Measurements from ENCODE around the gene NEK9.

Gene NEK9

GRCh38 chr14:75134644-75135043 is 7.8 kb upstream of the NEK9 start:
- Histone ChIP-seq H3K36me3 (ENCODE audit: insufficient read depth, low read length) (peaks cover 34% of the 10 kb centered on the region), H3K4me2 (ENCODE audit: low read length) (no peak overlapping the region), H4K20me1 (ENCODE audit: insufficient read depth, low read length) (no peaks in the 10 kb centered on the region), H2AFZ (ENCODE audit: low read length) (no peak overlapping the region), H3K79me2 (ENCODE audit: insufficient read depth, low read length) (0 out of 2 replicates have a peak, but pooled peaks cover 7% of the 10 kb centered on the region), H3K27me3 (ENCODE audit: insufficient read depth, low read length) (no peaks in the 10 kb centered on the region), H3K9me3 (ENCODE audit: low read length) (no peaks in the 10 kb centered on the region), H3F3A (ENCODE audit: insufficient read depth, low read length) (no peaks in the 10 kb centered on the region), H3K9me2 (ENCODE audit: low read depth, low read length) (no peaks in the 10 kb centered on the region), H3K4me1 (ENCODE audit: insufficient read depth, low read length, severe bottlenecking) (peaks cover 14% of the 10 kb centered on the region), H3K9ac (ENCODE audit: low read length) (no peak overlapping the region), H3K4me3 (ENCODE audit: low read depth, low read length, poor library complexity, severe bottlenecking) (no peak overlapping the region), H3K27ac (ENCODE audit: low read depth, low read length, poor library complexity, severe bottlenecking) (no peak overlapping the region)
- TF ChIP-seq CTCF (IDR thresholded peaks at IDR 0.05; ENCODE audit: low read length) (no peak), EZH2 (IDR thresholded peaks at IDR 0.05; ENCODE audit: borderline replicate concordance, low read length) (no peak)

GRCh38 chr14:75133597-75133996 is 6.7 kb upstream of the NEK9 start:
- Histone ChIP-seq H4K20me1 (ENCODE audit: insufficient read depth, low read length) (no peaks in the 10 kb centered on the region), H3K36me3 (ENCODE audit: insufficient read depth, low read length) (peaks cover 34% of the 10 kb centered on the region), H3K79me2 (ENCODE audit: insufficient read depth, low read length) (peaks cover 8% of the 10 kb centered on the region; the same call in 1 of the 2 replicates), H3K4me1 (ENCODE audit: insufficient read depth, low read length, severe bottlenecking) (peaks cover 11% of the 10 kb centered on the region), H3F3A (ENCODE audit: insufficient read depth, low read length) (no peaks in the 10 kb centered on the region), H3K4me3 (ENCODE audit: low read depth, low read length, poor library complexity, severe bottlenecking) (no peak overlapping the region), H2AFZ (ENCODE audit: low read length) (no peak overlapping the region), H3K27me3 (ENCODE audit: insufficient read depth, low read length) (no peaks in the 10 kb centered on the region), H3K27ac (ENCODE audit: low read depth, low read length, poor library complexity, severe bottlenecking) (no peak overlapping the region), H3K9me3 (ENCODE audit: low read length) (no peaks in the 10 kb centered on the region), H3K4me2 (ENCODE audit: low read length) (no peak overlapping the region), H3K9me2 (ENCODE audit: low read depth, low read length) (no peaks in the 10 kb centered on the region), H3K9ac (ENCODE audit: low read length) (no peak overlapping the region)
- no peak for TF ChIP-seq CTCF (IDR thresholded peaks at IDR 0.05; ENCODE audit: low read length)
- TF ChIP-seq EZH2 (IDR thresholded peaks at IDR 0.05; ENCODE audit: borderline replicate concordance, low read length) = no peak

GRCh38 chr14:75132382-75133086 is 5.7 kb upstream of the NEK9 start:
- no peaks in the 10 kb centered on the region for H4K20me1 ChIP-seq (ENCODE audit: insufficient read depth, low read length)
- H3K79me2 ChIP-seq (ENCODE audit: insufficient read depth, low read length) = peaks cover 15% of the 10 kb centered on the region
- H3K36me3 ChIP-seq (ENCODE audit: insufficient read depth, low read length) = peaks cover 28% of the 10 kb centered on the region
- TF ChIP-seq CTCF (IDR thresholded peaks at IDR 0.05; ENCODE audit: low read length) (peak; percentile 77), EZH2 (IDR thresholded peaks at IDR 0.05; ENCODE audit: borderline replicate concordance, low read length) (no peak)
- no peak overlapping the region for H3K9ac ChIP-seq (ENCODE audit: low read length)
- no peaks in the 10 kb centered on the region for H3F3A ChIP-seq (ENCODE audit: insufficient read depth, low read length)
- peaks cover 15% of the 10 kb centered on the region for H3K4me1 ChIP-seq (ENCODE audit: insufficient read depth, low read length, severe bottlenecking)
- H3K27ac ChIP-seq (ENCODE audit: low read depth, low read length, poor library complexity, severe bottlenecking) = no peak overlapping the region
- no peak overlapping the region for H3K4me3 ChIP-seq (ENCODE audit: low read depth, low read length, poor library complexity, severe bottlenecking)
- H3K9me3 ChIP-seq (ENCODE audit: low read length) = no peaks in the 10 kb centered on the region
- H2AFZ ChIP-seq (ENCODE audit: low read length) = no peak overlapping the region
- no peak overlapping the region for H3K4me2 ChIP-seq (ENCODE audit: low read length)
- H3K9me2 ChIP-seq (ENCODE audit: low read depth, low read length) = no peaks in the 10 kb centered on the region
- H3K27me3 ChIP-seq (ENCODE audit: insufficient read depth, low read length) = no peaks in the 10 kb centered on the region

Data from OCI-LY1 (cell line).